GM12891 (cell line): ENCODE measurements around the gene COX17.

Experiments
- POLR2A ChIP-seq: IDR thresholded peaks from 2 replicates; pipeline ENCODE4 v1.6.1; 2011; ENCODE audit warnings: low read depth, low read length, control low read depth
- TAF1 ChIP-seq: IDR thresholded peaks from 2 replicates; pipeline ENCODE4 v1.6.1; 2011; ENCODE audit warnings: low read depth, low read length, control low read depth

GRCh38 chr3:119665954-119666559 lies 11.1 kb downstream of the COX17 start:
- TF ChIP-seq POLR2A (no peak), TAF1 (no peak)
